ENCODE data around the gene C11orf52.

C11orf52 gene

DNA sequence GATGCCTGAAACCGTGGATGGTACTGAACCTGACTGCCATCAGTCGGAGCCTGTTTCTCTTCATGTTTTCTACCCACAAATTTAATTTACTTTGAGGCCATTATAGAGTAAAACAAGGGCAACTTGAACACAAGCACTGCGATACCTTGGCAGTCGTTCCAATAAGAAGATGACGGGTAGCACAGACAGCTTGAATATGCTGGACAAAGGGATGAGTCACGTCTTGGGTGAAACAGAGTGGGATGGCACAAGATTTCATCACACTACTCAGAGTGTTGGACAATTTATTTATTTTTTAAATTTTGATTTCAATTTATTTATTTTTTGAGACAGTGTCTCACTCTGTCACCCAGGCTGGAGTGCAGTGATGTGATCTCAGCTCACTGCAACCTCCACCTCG lies 24.1 kb downstream of the C11orf52 start:
- TF ChIP-seq, protein P1, sequence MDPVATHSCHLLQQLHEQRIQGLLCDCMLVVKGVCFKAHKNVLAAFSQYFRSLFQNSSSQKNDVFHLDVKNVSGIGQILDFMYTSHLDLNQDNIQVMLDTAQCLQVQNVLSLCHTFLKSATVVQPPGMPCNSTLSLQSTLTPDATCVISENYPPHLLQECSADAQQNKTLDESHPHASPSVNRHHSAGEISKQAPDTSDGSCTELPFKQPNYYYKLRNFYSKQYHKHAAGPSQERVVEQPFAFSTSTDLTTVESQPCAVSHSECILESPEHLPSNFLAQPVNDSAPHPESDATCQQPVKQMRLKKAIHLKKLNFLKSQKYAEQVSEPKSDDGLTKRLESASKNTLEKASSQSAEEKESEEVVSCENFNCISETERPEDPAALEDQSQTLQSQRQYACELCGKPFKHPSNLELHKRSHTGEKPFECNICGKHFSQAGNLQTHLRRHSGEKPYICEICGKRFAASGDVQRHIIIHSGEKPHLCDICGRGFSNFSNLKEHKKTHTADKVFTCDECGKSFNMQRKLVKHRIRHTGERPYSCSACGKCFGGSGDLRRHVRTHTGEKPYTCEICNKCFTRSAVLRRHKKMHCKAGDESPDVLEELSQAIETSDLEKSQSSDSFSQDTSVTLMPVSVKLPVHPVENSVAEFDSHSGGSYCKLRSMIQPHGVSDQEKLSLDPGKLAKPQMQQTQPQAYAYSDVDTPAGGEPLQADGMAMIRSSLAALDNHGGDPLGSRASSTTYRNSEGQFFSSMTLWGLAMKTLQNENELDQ (tag by site-specific recombination; IDR thresholded peaks at IDR 0.05; ENCODE audit: low read depth) = no peak
- TF ChIP-seq, protein P2, sequence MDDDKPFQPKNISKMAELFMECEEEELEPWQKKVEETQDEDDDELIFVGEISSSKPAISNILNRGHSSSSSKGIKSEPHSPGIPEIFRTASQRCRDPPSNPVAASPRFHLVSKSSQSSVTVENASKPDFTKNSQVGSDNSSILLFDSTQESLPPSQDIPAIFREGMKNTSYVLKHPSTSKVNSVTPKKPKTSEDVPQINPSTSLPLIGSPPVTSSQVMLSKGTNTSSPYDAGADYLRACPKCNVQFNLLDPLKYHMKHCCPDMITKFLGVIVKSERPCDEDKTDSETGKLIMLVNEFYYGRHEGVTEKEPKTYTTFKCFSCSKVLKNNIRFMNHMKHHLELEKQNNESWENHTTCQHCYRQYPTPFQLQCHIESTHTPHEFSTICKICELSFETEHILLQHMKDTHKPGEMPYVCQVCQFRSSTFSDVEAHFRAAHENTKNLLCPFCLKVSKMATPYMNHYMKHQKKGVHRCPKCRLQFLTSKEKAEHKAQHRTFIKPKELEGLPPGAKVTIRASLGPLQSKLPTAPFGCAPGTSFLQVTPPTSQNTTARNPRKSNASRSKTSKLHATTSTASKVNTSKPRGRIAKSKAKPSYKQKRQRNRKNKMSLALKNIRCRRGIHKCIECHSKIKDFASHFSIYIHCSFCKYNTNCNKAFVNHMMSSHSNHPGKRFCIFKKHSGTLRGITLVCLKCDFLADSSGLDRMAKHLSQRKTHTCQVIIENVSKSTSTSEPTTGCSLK (tag by site-specific recombination; IDR thresholded peaks at IDR 0.05) = no peak
- TF ChIP-seq, protein P3, sequence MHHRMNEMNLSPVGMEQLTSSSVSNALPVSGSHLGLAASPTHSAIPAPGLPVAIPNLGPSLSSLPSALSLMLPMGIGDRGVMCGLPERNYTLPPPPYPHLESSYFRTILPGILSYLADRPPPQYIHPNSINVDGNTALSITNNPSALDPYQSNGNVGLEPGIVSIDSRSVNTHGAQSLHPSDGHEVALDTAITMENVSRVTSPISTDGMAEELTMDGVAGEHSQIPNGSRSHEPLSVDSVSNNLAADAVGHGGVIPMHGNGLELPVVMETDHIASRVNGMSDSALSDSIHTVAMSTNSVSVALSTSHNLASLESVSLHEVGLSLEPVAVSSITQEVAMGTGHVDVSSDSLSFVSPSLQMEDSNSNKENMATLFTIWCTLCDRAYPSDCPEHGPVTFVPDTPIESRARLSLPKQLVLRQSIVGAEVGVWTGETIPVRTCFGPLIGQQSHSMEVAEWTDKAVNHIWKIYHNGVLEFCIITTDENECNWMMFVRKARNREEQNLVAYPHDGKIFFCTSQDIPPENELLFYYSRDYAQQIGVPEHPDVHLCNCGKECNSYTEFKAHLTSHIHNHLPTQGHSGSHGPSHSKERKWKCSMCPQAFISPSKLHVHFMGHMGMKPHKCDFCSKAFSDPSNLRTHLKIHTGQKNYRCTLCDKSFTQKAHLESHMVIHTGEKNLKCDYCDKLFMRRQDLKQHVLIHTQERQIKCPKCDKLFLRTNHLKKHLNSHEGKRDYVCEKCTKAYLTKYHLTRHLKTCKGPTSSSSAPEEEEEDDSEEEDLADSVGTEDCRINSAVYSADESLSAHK (tag by site-specific recombination; IDR thresholded peaks at IDR 0.05) = no peak
- no peak for TF ChIP-seq ZNF837 (tag by site-specific recombination; IDR thresholded peaks at IDR 0.05)
- no peak for TF ChIP-seq OSR2 (tag by site-specific recombination; IDR thresholded peaks at IDR 0.05)
- TF ChIP-seq ZNF335 (tag by site-specific recombination; conservative IDR thresholded peaks at IDR 0.05) = no peak
- Histone ChIP-seq H3K9me3 (ENCODE audit: control insufficient read depth, insufficient read depth, low read depth, low read length) (no peaks in the 10 kb centered on the region), H3K36me3 (ENCODE audit: control insufficient read depth in 2 of 2, insufficient read depth in 1 of 2, low read length in 2 of 2) (no peaks in the 10 kb centered on the region), H3K27ac (ENCODE audit: extremely low read depth, low read depth, low read length) (no peak overlapping the region), H3K4me1 (ENCODE audit: control insufficient read depth, insufficient read depth, low read length) (peaks cover 2% of the 10 kb centered on the region; the same call in 1 of the 2 replicates), H3K4me3 (ENCODE audit: low read depth, low read length) (no peak overlapping the region)
- ChIA-PET CTCF (interaction anchor here (1.0 kb wide), 1 partner anchor 10 kb away, joined by 3 read pairs; no protein-coding TSS in a partner anchor), POLR2A (interaction anchor here (0.7 kb wide), 1 partner anchor 1237 kb away, joined by 6 read pairs; no protein-coding TSS in a partner anchor)

DNA sequence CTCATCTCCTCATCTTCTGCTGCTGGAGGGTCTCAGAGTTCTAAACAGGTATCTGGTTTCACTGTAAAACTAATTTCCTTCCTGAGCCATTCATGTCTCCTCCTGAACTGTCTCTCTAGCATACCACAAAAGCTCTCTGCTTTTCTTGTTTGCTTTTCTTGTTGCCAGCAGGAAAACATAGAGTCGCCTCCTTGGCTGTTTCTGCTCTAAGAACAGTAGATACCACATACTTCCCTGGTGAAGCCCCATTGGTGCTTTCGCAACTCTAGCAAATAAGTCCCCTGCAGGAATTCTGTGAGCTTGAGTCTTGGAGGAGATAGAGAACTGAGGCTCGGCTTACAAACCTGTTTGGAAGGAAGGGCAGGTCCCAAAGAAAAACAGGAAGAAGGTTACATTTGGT lies 25.4 kb downstream of the C11orf52 start:
- TF ChIP-seq ZNF311 (tag by site-specific recombination; IDR thresholded peaks at IDR 0.05; ENCODE audit: borderline replicate concordance) (no peak), ZNF585B (tag by site-specific recombination; IDR thresholded peaks at IDR 0.05) (no peak), HOXA7 (CRISPR knock-in tag; IDR thresholded peaks at IDR 0.05; ENCODE audit: borderline replicate concordance) (no peak), ZNF169 (tag by site-specific recombination; IDR thresholded peaks at IDR 0.05) (no peak), ZBTB48 (tag by site-specific recombination; IDR thresholded peaks at IDR 0.05) (no peak), MYNN (tag by site-specific recombination; IDR thresholded peaks at IDR 0.05; ENCODE audit: borderline replicate concordance) (no peak), ZNF571 (tag by site-specific recombination; IDR thresholded peaks at IDR 0.05) (no peak), TCF7L2 (IDR thresholded peaks at IDR 0.05; ENCODE audit: borderline replicate concordance, low read depth, low read length) (no peak), ZSCAN16 (tag by site-specific recombination; IDR thresholded peaks at IDR 0.05) (no peak), ZNF394 (tag by site-specific recombination; IDR thresholded peaks at IDR 0.05; ENCODE audit: borderline replicate concordance) (no peak), GLIS1 (tag by site-specific recombination; IDR thresholded peaks at IDR 0.05) (no peak), ZBTB17 (tag by site-specific recombination; IDR thresholded peaks at IDR 0.05) (no peak)
- TF ChIP-seq, protein P4, sequence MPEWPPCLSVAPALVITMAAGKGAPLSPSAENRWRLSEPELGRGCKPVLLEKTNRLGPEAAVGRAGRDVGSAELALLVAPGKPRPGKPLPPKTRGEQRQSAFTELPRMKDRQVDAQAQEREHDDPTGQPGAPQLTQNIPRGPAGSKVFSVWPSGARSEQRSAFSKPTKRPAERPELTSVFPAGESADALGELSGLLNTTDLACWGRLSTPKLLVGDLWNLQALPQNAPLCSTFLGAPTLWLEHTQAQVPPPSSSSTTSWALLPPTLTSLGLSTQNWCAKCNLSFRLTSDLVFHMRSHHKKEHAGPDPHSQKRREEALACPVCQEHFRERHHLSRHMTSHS (tag by site-specific recombination; IDR thresholded peaks at IDR 0.05) = no peak
- TF ChIP-seq, protein P5, sequence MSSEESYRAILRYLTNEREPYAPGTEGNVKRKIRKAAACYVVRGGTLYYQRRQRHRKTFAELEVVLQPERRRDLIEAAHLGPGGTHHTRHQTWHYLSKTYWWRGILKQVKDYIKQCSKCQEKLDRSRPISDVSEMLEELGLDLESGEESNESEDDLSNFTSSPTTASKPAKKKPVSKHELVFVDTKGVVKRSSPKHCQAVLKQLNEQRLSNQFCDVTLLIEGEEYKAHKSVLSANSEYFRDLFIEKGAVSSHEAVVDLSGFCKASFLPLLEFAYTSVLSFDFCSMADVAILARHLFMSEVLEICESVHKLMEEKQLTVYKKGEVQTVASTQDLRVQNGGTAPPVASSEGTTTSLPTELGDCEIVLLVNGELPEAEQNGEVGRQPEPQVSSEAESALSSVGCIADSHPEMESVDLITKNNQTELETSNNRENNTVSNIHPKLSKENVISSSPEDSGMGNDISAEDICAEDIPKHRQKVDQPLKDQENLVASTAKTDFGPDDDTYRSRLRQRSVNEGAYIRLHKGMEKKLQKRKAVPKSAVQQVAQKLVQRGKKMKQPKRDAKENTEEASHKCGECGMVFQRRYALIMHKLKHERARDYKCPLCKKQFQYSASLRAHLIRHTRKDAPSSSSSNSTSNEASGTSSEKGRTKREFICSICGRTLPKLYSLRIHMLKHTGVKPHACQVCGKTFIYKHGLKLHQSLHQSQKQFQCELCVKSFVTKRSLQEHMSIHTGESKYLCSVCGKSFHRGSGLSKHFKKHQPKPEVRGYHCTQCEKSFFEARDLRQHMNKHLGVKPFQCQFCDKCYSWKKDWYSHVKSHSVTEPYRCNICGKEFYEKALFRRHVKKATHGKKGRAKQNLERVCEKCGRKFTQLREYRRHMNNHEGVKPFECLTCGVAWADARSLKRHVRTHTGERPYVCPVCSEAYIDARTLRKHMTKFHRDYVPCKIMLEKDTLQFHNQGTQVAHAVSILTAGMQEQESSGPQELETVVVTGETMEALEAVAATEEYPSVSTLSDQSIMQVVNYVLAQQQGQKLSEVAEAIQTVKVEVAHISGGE (tag by site-specific recombination; conservative IDR thresholded peaks at IDR 0.05; ENCODE audit: low read depth) = no peak
- CTCF ChIA-PET = interaction anchor here (0.7 to 1.6 kb wide), 2 partner anchors 17 to 38 kb away, joined by 5 to 6 read pairs; no protein-coding TSS in a partner anchor
- no peak overlapping the region for H3K27ac ChIP-seq (ENCODE audit: extremely low read depth, low read depth, low read length)

More for the DNA sequence above, 25.4 kb downstream of the C11orf52 start:
- POLR2A ChIA-PET = no interaction called here
- no peaks in the 10 kb centered on the region for H3K9me3 ChIP-seq (ENCODE audit: control insufficient read depth, insufficient read depth, low read depth, low read length)
- H3K4me3 ChIP-seq (ENCODE audit: low read depth, low read length) = no peak overlapping the region
- peaks cover 2% of the 10 kb centered on the region; the same call in 1 of the 2 replicates for H3K4me1 ChIP-seq (ENCODE audit: control insufficient read depth, insufficient read depth, low read length)
- H3K36me3 ChIP-seq (ENCODE audit: control insufficient read depth in 2 of 2, insufficient read depth in 1 of 2, low read length in 2 of 2) = no peaks in the 10 kb centered on the region

All from HEK293 (cell line).